Neuronal stem cell (in vitro differentiated cells): ENCODE measurements around the gene USP54.
"Not testable (repeated sequence)": the region's sequence is repeated elsewhere in the genome, so short reads cannot be mapped to it uniquely, and the experiment has no call there.

ENCODE experiments used
- DNase-seq: peaks from one replicate; pipeline ENCODE4 v3.0.0-alpha.2; 2013; ENCODE audit warnings: low spot score
- H2AFZ ChIP-seq: one replicate; pipeline ENCODE4 v1.6.1; 2013; ENCODE audit warnings: mild to moderate bottlenecking, low read length, inconsistent platforms
- H2AK5ac ChIP-seq: 2 replicates; pipeline ENCODE4 v1.6.1; 2013; ENCODE audit warnings: low read depth, mild to moderate bottlenecking, inconsistent platforms, low read length, moderate library complexity, mixed read lengths
- H2BK120ac ChIP-seq: 2 replicates; pipeline ENCODE4 v1.6.1; 2013; ENCODE audit warnings: low read depth, mild to moderate bottlenecking, inconsistent platforms, low read length, moderate library complexity, mixed read lengths
- H2BK12ac ChIP-seq: one replicate; pipeline ENCODE4 v1.6.1; 2013; ENCODE audit warnings: low read length, inconsistent platforms
- H2BK15ac ChIP-seq: 2 replicates; pipeline ENCODE4 v1.6.1; 2013; ENCODE audit warnings: mild to moderate bottlenecking, low read length, inconsistent platforms, mixed read lengths
- H2BK5ac ChIP-seq: one replicate; pipeline ENCODE4 v1.6.1; 2013; ENCODE audit warnings: inconsistent platforms, mild to moderate bottlenecking, low read length, moderate library complexity
- H3K14ac ChIP-seq: one replicate; pipeline ENCODE4 v1.6.1; 2013; ENCODE audit warnings: low read length, inconsistent platforms
- H3K18ac ChIP-seq: 2 replicates; pipeline ENCODE4 v1.6.1; 2013; ENCODE audit warnings: low read length, inconsistent platforms
- H3K23ac ChIP-seq: 2 replicates; pipeline ENCODE4 v1.6.1; 2013; ENCODE audit warnings: low read depth, mild to moderate bottlenecking, mixed read lengths, low read length, inconsistent platforms; ENCODE audit not compliant: poor library complexity
- H3K27ac ChIP-seq: replicated peaks from 3 replicates; pipeline ENCODE4 v1.5.1; 2013; ENCODE audit warnings: low read length, inconsistent platforms
- H3K27me3 ChIP-seq, 3 experiments: 2 replicates each; pipeline ENCODE4 v1.6.1; 2013; ENCODE audit warnings: low read length in 3 of 3, mild to moderate bottlenecking in 2 of 3, inconsistent platforms in 1 of 3, low read depth in 1 of 3, mixed read lengths in 1 of 3, moderate library complexity in 1 of 3; ENCODE audit not compliant: control insufficient read depth in 3 of 3, insufficient read depth in 3 of 3
- H3K36me3 ChIP-seq, 2 donors: replicated peaks in 1 of 2; 2 replicates each; pipeline ENCODE4 v1.6.1; 2013; ENCODE audit warnings: low read length in 2 of 2; ENCODE audit not compliant: control insufficient read depth in 2 of 2, insufficient read depth in 2 of 2
- H3K4ac ChIP-seq: 2 replicates; pipeline ENCODE4 v1.6.1; 2013; ENCODE audit warnings: inconsistent platforms, mild to moderate bottlenecking, low read length, moderate library complexity
- H3K4me1 ChIP-seq, 2 donors: 1 replicate in 1 of 2; 2 replicates in 1 of 2; pipeline ENCODE4 v1.6.1; 2013; ENCODE audit warnings: low read length in 2 of 2, low read depth in 1 of 2; ENCODE audit not compliant: control insufficient read depth in 2 of 2, insufficient read depth in 1 of 2
- H3K4me2 ChIP-seq: one replicate; pipeline ENCODE4 v1.6.1; 2013; ENCODE audit warnings: mild to moderate bottlenecking, low read length, inconsistent platforms; ENCODE audit not compliant: insufficient read depth, poor library complexity, severe bottlenecking
- H3K4me3 ChIP-seq, 2 donors: 2 replicates each; pipeline ENCODE4 v1.5.1; 2013; ENCODE audit warnings: low read length in 2 of 2, mild to moderate bottlenecking in 2 of 2, inconsistent platforms in 1 of 2, moderate library complexity in 1 of 2
- H3K79me1 ChIP-seq: one replicate; pipeline ENCODE4 v1.6.1; 2013; ENCODE audit warnings: low read depth, mild to moderate bottlenecking, inconsistent platforms, low read length, moderate library complexity
- H3K9ac ChIP-seq: one replicate; pipeline ENCODE4 v1.6.1; 2013; ENCODE audit warnings: mild to moderate bottlenecking, low read depth, low read length, inconsistent platforms; ENCODE audit not compliant: poor library complexity
- H3K9me3 ChIP-seq, 2 donors: replicated peaks in 1 of 2; 2 replicates each; pipeline versions ENCODE3 to v1.6.1; 2013; ENCODE audit warnings: low read length in 2 of 2, mild to moderate bottlenecking in 2 of 2, inconsistent platforms in 1 of 2, low read depth in 1 of 2, mixed read lengths in 1 of 2, moderate library complexity in 1 of 2; ENCODE audit not compliant: control insufficient read depth in 2 of 2, insufficient read depth in 1 of 2
- H4K8ac ChIP-seq: one replicate; pipeline ENCODE4 v1.6.1; 2013; ENCODE audit warnings: low read depth, mild to moderate bottlenecking, inconsistent platforms, low read length, moderate library complexity
- H4K91ac ChIP-seq: one replicate; pipeline ENCODE4 v1.6.1; 2013; ENCODE audit warnings: low read length, low read depth, mild to moderate bottlenecking, inconsistent platforms; ENCODE audit not compliant: poor library complexity
- WGBS, 2 donors: extraction: QIAGEN DNeasy Blood & Tissue Kit; methylation state at CpG; one replicate each; pipeline ENCODE4 v1.1.7; 2013; ENCODE audit warnings: missing lambda C conversion rate in 2 of 2, mixed read lengths in 1 of 2; ENCODE audit not compliant: insufficient read length in 2 of 2, insufficient replicate concordance in 1 of 2; ENCODE audit errors: extremely low coverage in 2 of 2; 5-methylcytosine and 5-hydroxymethylcytosine counted together

The USP54 gene

DNA sequence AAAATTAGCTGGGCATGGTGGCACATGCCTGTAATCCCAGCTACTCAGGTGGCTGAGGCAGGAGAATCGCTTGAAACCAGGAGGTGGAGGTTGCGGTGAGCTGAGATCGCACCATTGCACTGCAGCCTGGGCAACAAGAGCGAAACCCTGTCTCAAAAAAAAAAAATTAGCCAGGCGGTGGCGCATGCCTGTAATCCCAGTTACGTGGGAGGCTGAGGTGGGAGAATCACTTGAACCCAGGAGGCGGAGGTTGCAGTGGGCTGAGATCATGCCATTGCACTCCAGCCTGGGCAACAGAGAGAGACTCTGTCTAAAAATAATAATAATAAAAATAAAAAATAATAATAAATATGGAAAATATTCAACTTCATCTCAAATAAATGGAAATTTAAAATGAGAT is 26.0 kb upstream of the USP54 start:
- H3K18ac ChIP-seq, H3K23ac ChIP-seq, H3K4ac ChIP-seq, H3K4me3 ChIP-seq, H3K4me1 ChIP-seq, H3K14ac ChIP-seq, H2BK5ac ChIP-seq, H3K79me1 ChIP-seq, H2BK120ac ChIP-seq, H4K91ac ChIP-seq, H2AK5ac ChIP-seq, H3K9me3 ChIP-seq, H3K4me2 ChIP-seq, H2BK12ac ChIP-seq, H3K9ac ChIP-seq, DNase-seq, H2AFZ ChIP-seq, H2BK15ac ChIP-seq, H4K8ac ChIP-seq, H3K27ac ChIP-seq, H3K27me3 ChIP-seq: not testable (repeated sequence)
- WGBS, 2 donors, result no CpG with 5 or more reads among the region's 8 CpGs
- peaks cover 0 to 14% of the 10 kb centered on the region in 2 donors for H3K36me3 ChIP-seq

- Histone ChIP-seq H3K36me3 (peaks cover 0 to 12% of the 10 kb centered on the region in 2 donors), H3K23ac (no peak overlapping the region), H3K4me2 (no peak overlapping the region), H2AFZ (no peak overlapping the region), H2BK5ac (no peak overlapping the region), H3K27ac (no peak overlapping the region), H2BK12ac (no peak overlapping the region), H2AK5ac (no peak overlapping the region), H4K91ac (no peak overlapping the region), H3K18ac (no peak overlapping the region), H3K4ac (no peak overlapping the region), H2BK120ac (no peak overlapping the region), H4K8ac (no peak overlapping the region), H3K4me1 (no peaks in the 10 kb centered on the region), H3K79me1 (peaks cover 4% of the 10 kb centered on the region), H2BK15ac (no peak overlapping the region), H3K9me3 (no peaks in the 10 kb centered on the region), H3K4me3 (no peak overlapping the region), H3K9ac (no peak overlapping the region), H3K14ac (no peak overlapping the region), H3K27me3 (no peaks in the 10 kb centered on the region)
- DNase-seq, result no peak
- WGBS, 2 donors, result no CpG with 5 or more reads among the region's 3 CpGs
Measured at GRCh38 chr10:73614720-73615119, 23.6 kb upstream of the USP54 start.

GRCh38 chr10:73609116-73609515 is 18.0 kb upstream of the USP54 start:
- no peak overlapping the region for H4K91ac ChIP-seq
- H3K27me3 ChIP-seq, result no peaks in the 10 kb centered on the region
- no peak overlapping the region for H2BK12ac ChIP-seq
- H2AFZ ChIP-seq, result no peak overlapping the region
- no peak overlapping the region for H3K18ac ChIP-seq
- no peak overlapping the region for H3K4me2 ChIP-seq
- no peak overlapping the region for H3K14ac ChIP-seq
- peaks cover 3 to 24% of the 10 kb centered on the region in 2 donors for H3K36me3 ChIP-seq
- no peak overlapping the region for H3K4ac ChIP-seq
- no peak overlapping the region for H3K4me3 ChIP-seq
- no peak overlapping the region for H2AK5ac ChIP-seq
- H3K79me1 ChIP-seq, result no peaks in the 10 kb centered on the region
- H2BK120ac ChIP-seq, result no peak overlapping the region
- DNase-seq, result no peak
- H2BK15ac ChIP-seq, result no peak overlapping the region
- no peak overlapping the region for H3K9ac ChIP-seq
- H2BK5ac ChIP-seq, result no peak overlapping the region
- H3K9me3 ChIP-seq, result no peaks in the 10 kb centered on the region
- WGBS, 2 donors, result no CpG with 5 or more reads among the region's 4 CpGs
- H3K27ac ChIP-seq, result no peak overlapping the region
- no peak overlapping the region for H4K8ac ChIP-seq
- H3K4me1 ChIP-seq, result no peaks in the 10 kb centered on the region
- no peak overlapping the region for H3K23ac ChIP-seq

- Histone ChIP-seq H3K9me3 (no peaks in the 10 kb centered on the region), H3K27me3 (no peaks in the 10 kb centered on the region), H3K18ac (no peak overlapping the region), H2BK120ac (no peak overlapping the region), H2AK5ac (no peak overlapping the region), H2BK12ac (no peak overlapping the region), H3K4ac (no peak overlapping the region), H3K36me3 (peaks cover 0 to 14% of the 10 kb centered on the region in 2 donors), H2BK5ac (no peak overlapping the region), H3K23ac (no peak overlapping the region), H4K8ac (no peak overlapping the region), H3K27ac (no peak overlapping the region), H3K4me3 (no peak overlapping the region), H3K14ac (no peak overlapping the region), H2BK15ac (no peak overlapping the region), H2AFZ (no peak overlapping the region), H3K4me2 (no peak overlapping the region), H3K4me1 (peaks cover 3 to 4% of the 10 kb centered on the region in 2 donors), H3K79me1 (no peaks in the 10 kb centered on the region), H3K9ac (no peak overlapping the region), H4K91ac (no peak overlapping the region)
- DNase-seq, result no peak
- no CpG with 5 or more reads among the region's 3 CpGs for WGBS, 2 donors
Measured at GRCh38 chr10:73601486-73601921, 10.4 kb upstream of the USP54 start.
